ENCODE measurements around the gene MICB.
A peak's percentile ranks its signal among the peaks of the same experiment; 100 is the strongest.
"Not testable (repeated sequence)": the region's sequence is repeated elsewhere in the genome, so short reads cannot be mapped to it uniquely, and the experiment has no call there.

MICB gene

DNA sequence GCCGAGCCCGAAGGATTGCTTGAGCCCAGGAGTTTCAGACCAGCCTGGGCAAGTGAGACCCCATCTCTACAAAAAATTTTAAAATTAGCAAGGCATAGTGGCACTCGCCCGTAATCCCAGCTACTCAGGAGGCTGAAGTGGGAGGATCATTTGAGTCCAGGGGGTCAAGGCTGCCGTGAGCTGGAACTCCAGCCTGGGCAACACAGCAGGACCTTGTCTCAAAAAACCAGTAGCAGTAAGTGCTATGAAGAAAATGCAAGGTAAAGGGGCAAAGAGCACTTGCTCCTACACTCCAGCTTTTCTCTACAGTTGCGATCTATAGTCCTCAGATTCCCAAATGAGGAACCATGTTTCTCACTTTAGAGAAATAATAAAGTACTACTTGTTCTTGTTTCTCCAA, 45.7 kb downstream of the MICB start:
- DNase-seq, result no peak

DNA sequence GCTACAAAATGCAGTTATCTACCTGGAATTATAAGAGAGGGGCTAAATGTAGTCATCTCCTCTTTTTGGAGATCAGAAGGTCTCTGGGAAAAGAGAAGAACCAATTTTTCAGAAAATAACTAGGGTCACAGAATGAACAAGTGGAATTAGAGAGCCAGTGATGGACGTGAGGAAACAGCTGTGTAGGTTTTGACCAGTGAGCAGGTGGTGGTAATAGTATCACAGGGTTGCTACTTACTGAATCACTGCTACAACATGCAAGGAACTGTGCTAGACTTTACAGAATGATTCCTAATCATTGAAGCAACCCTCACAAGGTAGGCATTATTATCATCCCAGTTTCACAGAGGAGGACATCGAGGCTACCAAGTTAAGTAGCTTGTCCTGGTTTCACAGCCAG, 46.7 kb downstream of the MICB start:
- DNase-seq, result no peak

DNA sequence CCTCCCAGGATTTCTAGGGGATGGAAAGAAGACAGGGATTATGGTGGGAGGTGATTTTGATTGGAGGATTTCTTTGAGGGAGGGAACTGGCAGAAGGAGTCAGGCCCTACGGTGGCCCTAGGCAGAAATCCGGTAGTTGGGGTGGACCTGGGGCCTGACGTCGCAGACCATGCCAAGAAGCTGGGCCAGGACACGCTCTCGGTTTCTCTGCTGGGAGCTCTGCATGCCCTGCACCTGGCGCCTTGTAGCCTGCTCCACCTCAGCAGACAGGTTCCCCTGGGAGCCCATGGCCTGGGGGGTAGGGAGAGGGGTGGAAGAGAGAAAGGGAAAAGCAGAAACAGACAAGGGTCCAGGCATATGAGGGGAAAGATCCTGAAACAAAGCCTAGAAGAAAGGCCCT, 47.3 kb downstream of the MICB start:
- no peak for DNase-seq

DNA sequence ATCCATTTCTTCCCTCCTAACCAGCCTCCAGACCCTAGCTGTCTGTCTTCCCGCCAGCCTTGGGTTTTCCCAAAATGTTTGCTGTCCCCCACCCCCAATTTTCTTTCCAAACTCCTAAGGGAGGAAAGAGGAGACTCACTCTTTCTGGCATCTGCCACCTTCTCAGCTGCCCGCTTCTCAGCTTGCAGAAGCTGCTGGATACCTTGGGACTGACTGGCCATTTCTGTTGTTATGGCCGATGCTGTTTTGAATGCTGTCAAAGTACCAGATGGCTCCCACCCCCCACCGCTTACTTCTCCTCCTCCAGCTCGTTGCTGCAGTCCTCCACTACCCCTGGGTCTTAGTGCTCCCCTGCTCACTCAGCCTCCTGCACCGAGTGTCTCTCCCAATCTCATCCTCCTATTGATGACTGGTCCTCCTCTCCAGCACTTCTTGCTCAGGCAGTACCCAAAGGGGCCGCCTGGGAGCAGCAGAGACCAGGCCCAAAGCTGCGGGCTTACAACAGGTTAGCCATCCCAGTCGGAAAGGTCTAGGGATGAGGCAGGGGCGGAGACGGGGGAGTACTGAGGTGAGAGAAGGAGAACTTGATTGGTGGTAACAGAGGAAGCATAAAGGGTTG, 48.5 kb downstream of the MICB start, which contains the start of gene ATP6V1G2:
Gene ATP6V1G2, minus strand, starts transcription at position 270 of the 619 bp plus-strand sequence. Its CDS starts 49 bp downstream, at position 221.
- DNase-seq, result peak; percentile 49

DNA sequence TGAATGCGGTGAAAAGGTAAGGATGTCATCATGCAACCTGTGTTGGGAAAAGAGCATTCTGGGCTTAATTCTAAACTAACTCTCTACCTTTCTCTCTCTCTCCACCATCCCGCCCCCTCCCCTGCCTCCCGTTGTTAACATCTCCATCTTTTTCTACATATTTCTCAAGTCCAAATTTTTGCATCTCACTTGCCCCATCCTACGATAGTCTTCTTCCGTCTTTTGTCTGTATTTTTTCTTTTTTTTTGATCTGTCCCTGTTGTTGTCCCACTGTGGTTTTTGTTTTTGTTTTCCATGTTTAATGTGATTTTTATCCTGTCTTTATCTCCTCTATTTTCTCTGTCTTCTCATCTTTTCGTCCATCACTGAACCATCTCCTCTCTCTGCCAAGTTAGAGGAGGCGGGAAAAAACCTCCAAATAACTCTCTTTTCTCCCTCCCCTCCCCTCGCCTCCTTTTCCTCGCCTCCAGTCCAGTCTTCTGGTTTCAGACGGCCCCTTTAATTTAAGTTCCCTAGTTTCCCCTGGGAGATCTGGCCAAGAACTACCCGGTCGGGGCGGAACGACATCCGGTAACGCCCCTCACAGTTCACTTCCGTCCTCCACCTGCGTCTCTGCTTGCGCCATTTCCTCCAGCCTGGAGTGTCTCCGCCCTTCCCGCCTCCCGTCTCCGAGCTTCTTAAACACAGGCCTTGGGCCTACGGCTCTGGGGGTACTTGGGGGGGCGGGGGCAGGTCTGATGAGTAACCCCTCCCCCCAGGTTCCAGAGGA, 49.2 kb downstream of the MICB start, which contains the start of gene NFKBIL1:
Gene NFKBIL1, plus strand, starts transcription at position 651 of the 769 bp plus-strand sequence. Its CDS starts 87 bp downstream, at position 738.
- peak; percentile 43 for DNase-seq

DNA sequence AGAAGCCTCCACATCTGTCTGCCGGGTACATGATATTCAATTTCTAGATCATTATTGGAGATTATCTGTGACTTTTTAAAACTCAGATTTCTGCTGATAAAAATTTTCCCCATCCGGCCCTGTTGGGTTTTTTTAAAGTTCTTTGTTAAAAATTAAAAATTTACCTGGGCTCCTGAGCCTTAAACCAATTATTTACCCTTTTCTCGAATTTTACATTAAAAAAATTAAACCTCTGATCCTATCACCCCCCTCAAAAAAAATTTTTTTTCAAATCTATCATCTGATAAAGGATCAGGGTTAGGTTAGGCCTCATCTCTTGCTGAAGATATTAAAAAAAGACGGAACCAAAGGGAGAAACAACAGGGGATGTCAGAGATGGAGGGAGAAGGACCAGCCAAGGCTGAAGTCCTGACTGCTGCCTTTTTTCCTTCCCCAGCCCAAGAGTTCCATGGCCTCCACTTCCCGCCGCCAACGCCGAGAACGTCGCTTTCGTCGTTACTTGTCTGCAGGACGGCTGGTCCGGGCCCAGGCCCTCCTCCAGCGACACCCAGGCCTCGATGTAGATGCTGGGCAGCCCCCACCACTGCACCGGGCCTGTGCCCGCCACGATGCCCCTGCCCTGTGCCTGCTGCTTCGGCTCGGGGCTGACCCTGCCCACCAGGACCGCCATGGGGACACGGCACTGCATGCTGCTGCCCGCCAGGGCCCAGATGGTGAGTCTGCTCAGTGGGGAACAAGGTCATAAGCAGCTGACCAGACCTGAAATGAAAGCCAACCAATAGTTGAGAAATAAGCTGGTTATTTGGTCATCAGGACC, 50.0 kb downstream of the MICB start:
- no peak for DNase-seq

DNA sequence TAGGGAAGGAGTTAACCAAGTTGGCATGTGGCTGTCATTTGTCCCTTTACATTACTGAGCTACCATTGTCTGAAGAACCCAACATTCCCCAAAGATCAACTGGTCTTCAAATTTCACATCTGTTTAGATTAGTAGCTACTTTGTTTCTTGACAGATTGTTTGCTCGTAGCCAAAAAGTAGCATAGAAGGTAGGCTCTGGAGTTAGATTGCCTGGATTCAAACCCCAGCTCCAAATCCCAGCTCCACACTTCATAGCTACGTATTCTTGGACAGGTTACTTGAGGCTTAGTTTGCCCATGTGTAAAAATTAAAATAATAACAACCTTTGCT, 50.6 kb downstream of the MICB start:
- no peak for DNase-seq

DNA sequence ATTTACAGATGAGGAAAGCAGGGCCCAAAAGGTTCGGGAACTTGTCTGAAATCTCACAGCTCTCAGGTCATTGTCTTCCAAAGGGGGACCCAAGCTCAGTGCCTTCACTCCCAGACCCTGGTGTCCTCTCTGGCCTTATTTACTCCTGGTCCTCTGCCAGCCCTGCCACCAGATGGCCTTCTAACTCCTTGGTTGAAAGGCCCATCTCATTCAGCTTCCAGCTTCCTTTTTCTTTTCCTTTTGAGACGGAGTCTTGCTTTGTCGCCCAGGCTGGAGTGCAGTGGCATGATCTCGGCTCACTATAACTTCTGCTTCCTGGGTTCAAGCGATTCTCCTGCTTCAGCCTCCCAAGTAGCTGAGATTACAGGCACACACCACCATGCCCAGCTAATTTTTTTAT, 53.4 kb downstream of the MICB start:
- not testable (repeated sequence) for DNase-seq

DNA sequence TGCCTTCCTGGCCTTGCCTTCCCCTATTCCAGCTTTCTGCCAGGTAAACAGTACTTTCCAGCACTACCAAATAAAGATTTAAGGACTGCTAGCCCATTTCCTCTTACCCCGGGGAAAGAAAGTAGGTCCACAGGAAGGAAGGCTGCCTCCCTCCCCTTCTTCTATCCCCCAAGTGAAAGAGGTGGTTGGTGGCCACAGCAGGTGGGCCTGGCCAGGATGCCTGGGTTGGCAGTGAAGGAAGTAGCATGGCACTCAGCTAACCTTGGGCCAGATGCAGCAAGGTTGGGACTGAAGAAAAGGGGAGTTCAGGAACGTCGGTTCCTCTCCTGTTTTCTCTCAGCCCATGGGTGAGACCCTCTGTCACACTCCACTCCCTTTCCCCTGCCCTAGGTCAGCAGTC, 58.4 kb downstream of the MICB start:
- DNase-seq, result no peak

DNA sequence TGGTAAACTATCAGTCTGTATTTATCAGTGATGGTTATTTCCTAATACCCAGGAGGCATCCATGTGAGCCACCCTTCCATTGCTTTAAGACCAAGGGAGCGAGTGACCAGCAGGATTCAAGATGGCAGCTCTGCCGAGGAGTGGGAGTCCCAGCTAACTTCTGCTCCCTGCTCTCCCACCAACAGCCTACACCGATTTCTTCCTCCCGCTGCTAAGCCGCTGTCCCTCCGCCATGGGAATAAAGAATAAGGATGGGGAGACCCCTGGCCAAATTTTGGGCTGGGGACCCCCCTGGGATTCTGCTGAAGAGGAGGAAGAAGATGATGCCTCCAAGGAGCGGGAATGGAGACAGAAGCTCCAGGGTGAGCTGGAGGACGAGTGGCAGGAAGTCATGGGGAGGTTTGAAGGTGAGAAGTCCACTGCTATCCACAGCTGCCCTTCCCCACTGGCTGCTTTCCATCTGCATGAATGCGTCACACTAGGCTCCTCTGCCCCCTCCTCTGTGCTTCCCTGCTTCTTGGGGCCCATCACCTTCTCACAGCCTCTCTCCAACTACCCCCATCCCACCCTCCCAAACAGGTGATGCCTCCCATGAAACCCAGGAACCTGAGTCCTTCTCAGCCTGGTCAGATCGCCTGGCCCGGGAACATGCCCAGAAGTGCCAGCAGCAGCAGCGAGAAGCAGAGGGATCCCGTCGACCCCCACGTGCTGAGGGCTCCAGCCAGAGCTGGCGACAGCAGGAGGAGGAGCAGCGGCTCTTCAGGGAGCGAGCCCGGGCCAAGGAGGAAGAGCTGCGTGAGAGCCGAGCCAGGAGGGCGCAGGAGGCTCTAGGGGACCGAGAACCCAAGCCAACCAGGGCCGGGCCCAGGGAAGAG, 59.7 kb downstream of the MICB start:
- DNase-seq, result no peak

DNA sequence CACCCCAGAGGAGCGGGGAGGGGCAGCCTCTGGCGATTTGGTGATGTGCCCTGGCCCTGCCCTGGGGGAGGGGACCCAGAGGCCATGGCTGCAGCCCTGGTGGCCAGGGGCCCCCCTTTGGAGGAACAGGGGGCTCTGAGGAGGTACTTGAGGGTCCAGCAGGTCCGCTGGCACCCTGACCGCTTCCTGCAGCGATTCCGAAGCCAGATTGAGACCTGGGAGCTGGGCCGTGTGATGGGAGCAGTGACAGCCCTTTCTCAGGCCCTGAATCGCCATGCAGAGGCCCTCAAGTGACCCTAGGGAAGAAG, 60.3 kb downstream of the MICB start:
- DNase-seq, result no peak

DNA sequence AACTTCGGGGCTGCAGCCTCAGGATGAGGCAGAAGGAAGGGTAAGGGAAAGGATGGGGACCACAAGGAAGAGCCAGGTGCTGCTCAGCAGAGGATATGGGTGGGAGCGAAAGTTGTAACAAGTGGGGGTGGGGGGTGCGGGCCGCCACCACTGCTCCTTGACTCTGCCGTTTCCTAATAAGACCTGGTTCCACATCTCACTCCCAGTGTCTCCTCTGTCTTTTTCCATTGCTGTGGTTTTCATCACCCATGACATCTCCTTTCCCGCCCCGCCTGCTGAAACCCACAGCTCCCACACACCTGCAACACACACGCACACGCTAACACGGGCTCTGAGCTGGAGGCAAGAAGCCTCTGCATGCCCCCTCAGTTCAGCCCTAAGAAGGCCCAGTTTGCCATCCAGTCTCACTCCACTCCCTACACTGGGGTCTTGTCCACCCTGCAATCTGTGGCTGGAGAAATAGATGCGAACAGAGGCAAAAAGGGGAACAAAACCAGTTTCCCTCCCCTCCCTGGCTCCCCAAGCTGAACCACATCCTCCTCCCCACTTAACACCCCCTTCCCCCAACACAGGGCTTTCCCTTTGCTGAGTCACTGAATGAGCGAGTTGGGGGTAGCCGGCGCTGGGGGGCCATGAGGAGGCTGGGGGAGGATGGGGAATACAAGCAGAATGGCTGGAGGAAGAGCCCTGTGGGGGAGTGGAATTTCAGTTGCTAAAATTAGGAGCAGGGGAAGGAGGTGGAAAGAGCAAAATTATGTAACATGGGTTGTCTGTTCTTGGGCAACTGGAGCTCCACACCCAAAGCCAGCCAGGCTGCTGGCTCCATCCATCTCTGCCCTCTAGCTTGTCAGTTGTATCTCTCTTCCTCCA, 60.9 kb downstream of the MICB start:
- DNase-seq, result peak; percentile 43

DNA sequence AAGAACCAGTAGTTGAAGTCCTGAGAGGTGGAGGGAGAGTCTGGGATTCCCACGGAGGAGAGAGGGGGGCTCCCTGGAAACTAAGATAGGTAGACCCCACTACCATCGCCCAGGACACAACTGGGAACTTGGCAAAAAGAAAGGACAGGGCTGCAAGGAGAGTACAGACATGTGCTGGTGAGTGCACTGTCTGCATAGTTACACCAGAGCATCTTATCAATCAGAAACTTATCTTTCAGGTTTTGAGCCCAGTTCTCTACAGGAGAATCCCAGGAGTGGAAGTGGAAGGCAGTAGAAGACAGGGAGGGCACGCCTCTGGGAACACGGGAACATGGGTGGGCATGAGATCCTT, 61.6 kb downstream of the MICB start:
- DNase-seq, result no peak

DNA sequence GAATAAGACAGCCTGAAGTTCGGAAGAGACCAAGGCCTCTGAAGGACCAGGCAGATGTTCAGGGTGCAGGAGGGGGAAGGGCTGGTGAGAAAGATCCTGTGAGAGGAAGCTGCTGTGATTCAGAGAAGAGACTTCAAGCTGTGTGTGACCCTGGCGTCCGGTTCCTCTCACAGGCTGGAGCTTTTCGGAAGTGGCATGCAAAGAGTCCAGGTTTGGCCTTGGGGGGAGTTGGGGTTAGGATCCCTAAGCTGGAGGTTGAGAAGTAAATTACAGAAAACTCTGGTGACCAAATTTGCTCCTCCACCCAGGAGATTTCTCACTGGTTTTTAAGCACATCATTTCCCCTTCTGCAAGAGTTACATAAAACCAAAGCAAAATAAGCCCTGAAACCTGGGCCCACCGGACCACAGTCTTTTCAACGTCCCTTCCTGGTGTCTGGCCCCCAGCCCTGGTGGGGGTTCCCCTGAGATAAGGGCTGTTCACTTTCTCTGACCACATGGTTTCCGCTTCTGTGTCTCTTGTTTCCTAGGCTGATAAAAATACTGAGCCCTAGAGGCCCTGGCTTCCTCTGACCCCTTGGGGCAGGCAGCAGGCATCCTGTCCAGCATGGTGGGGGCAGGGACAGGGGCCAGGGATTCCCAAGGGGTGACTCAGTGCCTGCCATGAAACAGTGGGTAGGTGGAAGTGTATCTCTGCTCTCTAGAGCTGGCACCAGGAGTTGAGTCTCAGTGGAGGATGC, 62.2 kb downstream of the MICB start:
- DNase-seq, result no peak

DNA sequence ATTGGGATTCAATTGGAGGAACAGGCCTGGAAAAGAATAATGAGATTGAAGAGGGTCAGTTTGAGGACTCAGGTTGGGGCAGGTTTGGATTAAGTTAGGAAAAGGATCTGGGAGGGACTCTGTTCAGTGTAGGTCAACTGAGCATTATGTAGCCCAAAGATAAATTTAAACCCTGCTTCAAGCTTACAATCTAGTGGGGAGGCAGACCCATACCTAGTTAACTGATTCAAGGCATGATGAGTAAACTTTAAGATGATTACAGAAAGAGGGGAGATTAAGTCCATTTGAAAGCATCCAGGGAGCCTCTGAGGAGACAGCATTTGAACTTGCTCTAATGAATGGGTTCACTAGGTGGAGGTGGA, 62.7 kb downstream of the MICB start:
- DNase-seq, result no peak
